Testis (tissue), 2 donors: ENCODE results near the gene DAB1.

Experiments used
- POLR2A ChIP-seq: fragments of 450-650 bp; IDR thresholded peaks from one replicate; pipeline ENCODE4 v1.6.1; 2017; ENCODE audit warnings: antibody characterized with exemption, mild to moderate bottlenecking, moderate library complexity
- TF ChIP-seq, protein P1 (sequence below), 3 experiments: fragments of 450-650 bp in 2 of 3; fragments of 200-600 bp in 1 of 3; sonication (generic) in 1 of 3; IDR thresholded peaks; one replicate each; pipeline ENCODE4 v1.5.1; 2016 to 2019; ENCODE audit warnings: antibody characterized with exemption in 3 of 3, mild to moderate bottlenecking in 2 of 3, moderate library complexity in 1 of 3

DNA sequence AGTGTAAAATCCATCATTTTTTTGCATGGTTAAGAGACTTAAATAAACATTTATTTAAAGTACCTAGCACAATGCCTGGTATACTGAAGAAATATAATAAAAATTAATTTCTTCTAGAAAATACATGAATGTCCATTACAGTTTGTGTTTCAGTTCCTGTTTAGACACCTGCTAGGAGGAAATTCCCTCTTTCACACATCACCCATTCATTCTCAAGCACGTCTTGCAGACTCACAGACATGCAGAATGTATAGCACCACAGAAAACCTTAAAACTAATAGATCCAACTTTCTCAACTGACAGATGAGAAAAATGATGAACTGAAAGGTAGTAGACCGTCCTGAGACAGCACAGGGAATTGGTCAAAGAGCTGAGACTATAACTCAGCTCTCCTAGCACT is 285.9 kb downstream of the DAB1 start:
- TF ChIP-seq, protein P1, sequence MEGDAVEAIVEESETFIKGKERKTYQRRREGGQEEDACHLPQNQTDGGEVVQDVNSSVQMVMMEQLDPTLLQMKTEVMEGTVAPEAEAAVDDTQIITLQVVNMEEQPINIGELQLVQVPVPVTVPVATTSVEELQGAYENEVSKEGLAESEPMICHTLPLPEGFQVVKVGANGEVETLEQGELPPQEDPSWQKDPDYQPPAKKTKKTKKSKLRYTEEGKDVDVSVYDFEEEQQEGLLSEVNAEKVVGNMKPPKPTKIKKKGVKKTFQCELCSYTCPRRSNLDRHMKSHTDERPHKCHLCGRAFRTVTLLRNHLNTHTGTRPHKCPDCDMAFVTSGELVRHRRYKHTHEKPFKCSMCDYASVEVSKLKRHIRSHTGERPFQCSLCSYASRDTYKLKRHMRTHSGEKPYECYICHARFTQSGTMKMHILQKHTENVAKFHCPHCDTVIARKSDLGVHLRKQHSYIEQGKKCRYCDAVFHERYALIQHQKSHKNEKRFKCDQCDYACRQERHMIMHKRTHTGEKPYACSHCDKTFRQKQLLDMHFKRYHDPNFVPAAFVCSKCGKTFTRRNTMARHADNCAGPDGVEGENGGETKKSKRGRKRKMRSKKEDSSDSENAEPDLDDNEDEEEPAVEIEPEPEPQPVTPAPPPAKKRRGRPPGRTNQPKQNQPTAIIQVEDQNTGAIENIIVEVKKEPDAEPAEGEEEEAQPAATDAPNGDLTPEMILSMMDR (IDR thresholded peaks at IDR 0.05), result no peak
- TF ChIP-seq POLR2A, result no peak
